BE2C (cell line): ENCODE measurements around the gene CACNA2D3.

Experiments used
- DNase-seq: peaks from one replicate; pipeline ENCODE4 v3.0.0-alpha.2; 2020
- H3K27me3 ChIP-seq: fragments of 250-450 bp; sonication (Bioruptor Pico); 2 replicates; pipeline ENCODE4 v1.5.1; 2020; ENCODE audit warnings: mild to moderate bottlenecking
- H3K36me3 ChIP-seq: fragments of 250-450 bp; sonication (Bioruptor Pico); 2 replicates; pipeline ENCODE4 v1.5.1; 2020; ENCODE audit warnings: mild to moderate bottlenecking
- H3K4me1 ChIP-seq: fragments of 250-450 bp; sonication (Bioruptor Pico); 2 replicates; pipeline ENCODE4 v1.5.1; 2020
- H3K4me3 ChIP-seq: 2 replicates; pipeline ENCODE4 v1.5.1; 2011; ENCODE audit warnings: low read depth, low read length
- H3K9me3 ChIP-seq: fragments of 250-450 bp; sonication (Bioruptor Pico); 2 replicates; pipeline ENCODE4 v1.5.1; 2020
- TF ChIP-seq, protein P1 (sequence below): IDR thresholded peaks from 2 replicates; pipeline ENCODE4 v1.5.1; 2012; ENCODE audit warnings: mild to moderate bottlenecking, low read depth, low read length

Gene CACNA2D3

DNA sequence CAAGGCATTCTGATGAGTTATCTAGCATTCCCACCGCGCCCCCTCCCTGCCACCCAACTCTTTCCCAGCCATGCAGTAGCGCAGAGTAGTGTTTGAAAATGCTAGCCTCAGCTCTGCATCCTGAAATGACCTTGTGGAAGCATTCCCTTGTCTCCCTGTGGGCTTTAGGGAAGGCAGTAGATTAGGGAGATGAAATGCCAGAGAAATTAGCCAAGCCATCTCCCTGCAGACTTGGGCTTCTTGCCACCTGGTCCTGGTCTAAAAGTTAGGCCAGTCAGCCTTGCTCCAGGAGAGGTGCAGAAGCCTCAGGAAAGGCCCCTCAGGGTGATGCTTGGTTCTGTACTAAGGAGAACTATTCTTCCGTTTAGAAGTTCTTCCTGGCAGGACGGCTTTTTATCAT is 231.2 kb downstream of the CACNA2D3 start:
- DNase-seq: no peak
- no peaks in the 10 kb centered on the region for H3K9me3 ChIP-seq
- no peaks in the 10 kb centered on the region for H3K4me1 ChIP-seq
- H3K36me3 ChIP-seq: no peaks in the 10 kb centered on the region
- no peaks in the 10 kb centered on the region for H3K27me3 ChIP-seq
- H3K4me3 ChIP-seq: no peak overlapping the region
- TF ChIP-seq, protein P1, sequence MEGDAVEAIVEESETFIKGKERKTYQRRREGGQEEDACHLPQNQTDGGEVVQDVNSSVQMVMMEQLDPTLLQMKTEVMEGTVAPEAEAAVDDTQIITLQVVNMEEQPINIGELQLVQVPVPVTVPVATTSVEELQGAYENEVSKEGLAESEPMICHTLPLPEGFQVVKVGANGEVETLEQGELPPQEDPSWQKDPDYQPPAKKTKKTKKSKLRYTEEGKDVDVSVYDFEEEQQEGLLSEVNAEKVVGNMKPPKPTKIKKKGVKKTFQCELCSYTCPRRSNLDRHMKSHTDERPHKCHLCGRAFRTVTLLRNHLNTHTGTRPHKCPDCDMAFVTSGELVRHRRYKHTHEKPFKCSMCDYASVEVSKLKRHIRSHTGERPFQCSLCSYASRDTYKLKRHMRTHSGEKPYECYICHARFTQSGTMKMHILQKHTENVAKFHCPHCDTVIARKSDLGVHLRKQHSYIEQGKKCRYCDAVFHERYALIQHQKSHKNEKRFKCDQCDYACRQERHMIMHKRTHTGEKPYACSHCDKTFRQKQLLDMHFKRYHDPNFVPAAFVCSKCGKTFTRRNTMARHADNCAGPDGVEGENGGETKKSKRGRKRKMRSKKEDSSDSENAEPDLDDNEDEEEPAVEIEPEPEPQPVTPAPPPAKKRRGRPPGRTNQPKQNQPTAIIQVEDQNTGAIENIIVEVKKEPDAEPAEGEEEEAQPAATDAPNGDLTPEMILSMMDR: no peak

DNA sequence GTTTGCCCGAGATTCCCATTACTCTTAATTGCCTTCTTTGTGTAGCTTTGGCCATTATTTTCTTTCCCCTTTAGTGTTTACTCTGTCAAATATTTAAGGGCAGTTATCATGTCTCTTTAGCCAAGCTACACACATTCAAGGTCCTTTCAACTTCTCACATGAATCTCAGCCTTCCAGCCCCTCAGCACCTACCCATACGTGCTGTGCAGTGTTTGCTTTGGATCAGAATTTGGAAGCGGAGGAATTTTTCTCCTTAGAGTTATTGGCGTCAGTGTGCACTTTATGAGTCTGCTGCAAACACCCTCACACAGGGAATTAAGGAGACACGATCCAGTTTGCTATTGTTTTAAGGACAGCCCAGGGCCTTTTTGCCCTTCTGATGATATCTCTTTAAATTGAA is 231.6 kb downstream of the CACNA2D3 start:
- no peaks in the 10 kb centered on the region for H3K27me3 ChIP-seq
- H3K4me3 ChIP-seq: no peak overlapping the region
- TF ChIP-seq, protein P1: no peak
- no peaks in the 10 kb centered on the region for H3K36me3 ChIP-seq
- H3K4me1 ChIP-seq: no peaks in the 10 kb centered on the region
- DNase-seq: no peak
- no peaks in the 10 kb centered on the region for H3K9me3 ChIP-seq

DNA sequence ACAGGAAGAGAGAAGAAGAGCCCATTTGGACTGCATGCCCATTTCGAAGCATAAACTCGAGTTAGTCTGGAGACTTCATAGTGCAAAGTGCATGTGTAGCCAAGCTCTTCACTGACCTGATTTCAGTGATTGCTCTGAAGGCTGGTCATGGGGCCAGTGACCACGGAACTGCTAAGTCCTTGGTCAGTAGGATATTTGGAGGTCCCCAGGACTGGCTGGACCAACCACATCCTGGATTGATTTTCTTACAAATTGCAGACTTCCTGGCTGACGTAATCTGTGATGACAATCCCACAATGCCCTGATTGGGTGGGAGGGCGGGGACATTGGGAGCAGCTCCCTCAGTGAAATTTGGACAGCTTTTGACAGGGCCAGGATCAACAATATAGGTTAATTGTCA is 233.4 kb downstream of the CACNA2D3 start:
- DNase-seq: no peak
- Histone ChIP-seq H3K36me3 (no peaks in the 10 kb centered on the region), H3K4me3 (no peak overlapping the region), H3K4me1 (no peaks in the 10 kb centered on the region), H3K9me3 (no peaks in the 10 kb centered on the region), H3K27me3 (no peaks in the 10 kb centered on the region)
- TF ChIP-seq, protein P1: no peak

DNA sequence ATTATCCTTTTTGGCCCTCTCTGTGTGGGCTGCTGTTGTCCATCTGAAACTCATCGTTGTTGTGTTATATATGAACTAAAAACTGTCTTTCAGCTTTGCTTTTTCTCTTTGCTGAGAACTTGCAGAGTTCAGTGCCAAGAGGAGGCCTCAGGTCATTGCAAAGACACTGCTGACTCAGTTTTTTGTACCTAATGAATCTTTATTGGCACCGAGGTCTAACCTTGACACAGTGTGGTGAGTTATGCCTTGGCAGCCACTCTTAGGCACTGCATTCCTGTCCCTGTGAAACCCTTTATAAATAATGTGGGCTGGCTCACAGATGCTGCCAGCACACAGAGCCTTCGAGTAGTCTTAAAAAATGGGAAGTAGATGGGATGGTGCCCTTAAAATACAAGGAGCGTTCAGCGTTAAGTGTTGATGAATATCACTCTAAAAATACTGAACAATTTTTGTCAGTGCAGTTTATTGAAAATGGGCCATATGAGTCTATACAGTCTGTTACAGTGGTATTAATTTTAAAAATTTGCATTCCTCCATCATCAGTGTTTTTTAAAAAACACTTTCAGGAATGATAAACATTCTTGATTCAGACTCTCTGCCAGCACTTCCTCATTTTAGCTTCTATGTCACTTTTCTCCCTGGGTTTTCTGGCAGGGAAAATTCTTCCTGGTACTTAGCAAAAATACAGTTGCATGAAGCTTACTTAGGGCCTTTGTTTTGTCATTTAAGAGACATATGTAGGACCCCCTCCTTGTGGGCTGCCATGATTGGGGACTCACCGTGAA is 234.1 kb downstream of the CACNA2D3 start:
- TF ChIP-seq, protein P1: no peak
- Histone ChIP-seq H3K4me1 (no peaks in the 10 kb centered on the region), H3K4me3 (no peak overlapping the region), H3K36me3 (no peaks in the 10 kb centered on the region), H3K9me3 (no peaks in the 10 kb centered on the region), H3K27me3 (no peaks in the 10 kb centered on the region)
- DNase-seq: no peak

DNA sequence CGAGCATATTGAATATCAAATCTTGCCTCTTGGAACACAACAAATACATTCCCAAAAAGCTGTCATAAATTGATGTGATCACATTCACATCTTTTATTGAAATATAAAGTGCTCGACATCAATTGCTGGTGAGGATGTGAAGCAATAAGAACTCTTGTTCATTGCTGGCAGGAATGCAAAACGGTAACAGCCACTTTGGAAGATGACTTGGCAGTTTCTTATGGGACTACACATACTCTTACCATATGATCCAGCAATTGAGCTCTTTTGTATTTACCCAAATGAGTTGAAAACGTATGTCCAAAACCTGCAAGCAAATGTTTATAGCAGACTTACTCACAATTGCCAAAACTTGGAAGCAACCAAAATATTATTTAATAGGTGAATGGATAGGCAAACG is 234.9 kb downstream of the CACNA2D3 start:
- H3K27me3 ChIP-seq: no peaks in the 10 kb centered on the region
- DNase-seq: no peak
- no peaks in the 10 kb centered on the region for H3K4me1 ChIP-seq
- no peaks in the 10 kb centered on the region for H3K9me3 ChIP-seq
- H3K4me3 ChIP-seq: no peak overlapping the region
- TF ChIP-seq, protein P1: no peak
- H3K36me3 ChIP-seq: no peaks in the 10 kb centered on the region

DNA sequence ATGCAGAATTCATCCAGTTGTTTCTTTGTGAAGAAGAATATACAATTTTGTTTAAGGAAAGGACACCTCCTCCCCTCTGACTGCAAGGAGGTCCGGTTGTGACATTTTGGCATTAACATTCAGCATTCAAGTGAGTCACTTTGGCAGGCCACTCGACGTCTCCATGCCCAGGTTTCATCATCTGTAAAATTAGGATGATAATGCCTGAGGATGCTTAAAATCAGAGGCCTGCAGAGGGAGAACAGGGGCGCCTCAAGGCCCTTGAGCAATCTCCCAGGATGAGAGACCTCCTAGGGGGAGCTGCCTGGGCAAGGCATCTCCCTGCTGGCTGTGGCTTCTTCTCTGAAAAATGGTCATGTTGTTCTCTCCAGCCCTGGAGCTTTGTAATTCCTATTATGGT is 236.0 kb downstream of the CACNA2D3 start:
- H3K9me3 ChIP-seq: no peaks in the 10 kb centered on the region
- no peak for DNase-seq
- H3K4me1 ChIP-seq: no peaks in the 10 kb centered on the region
- TF ChIP-seq, protein P1: no peak
- no peak overlapping the region for H3K4me3 ChIP-seq
- no peaks in the 10 kb centered on the region for H3K27me3 ChIP-seq
- H3K36me3 ChIP-seq: no peaks in the 10 kb centered on the region
